Prostate gland (tissue), 2 donors: ENCODE measurements around the gene GPR108.

ENCODE experiments used
- POLR2A ChIP-seq: fragments of 450-650 bp; IDR thresholded peaks from one replicate; pipeline ENCODE4 v1.6.1; 2016; ENCODE audit warnings: antibody characterized with exemption, mild to moderate bottlenecking
- TF ChIP-seq, protein P1 (sequence below), 4 experiments: fragments of 200-600 bp in 2 of 4; fragments of 450-650 bp in 2 of 4; sonication (generic) in 2 of 4; IDR thresholded peaks; 1 replicate in 3 of 4; 2 replicates in 1 of 4; pipeline ENCODE4 v1.5.1; 2016 to 2019; ENCODE audit warnings: antibody characterized with exemption in 4 of 4, mild to moderate bottlenecking in 2 of 4, moderate library complexity in 2 of 4

DNA sequence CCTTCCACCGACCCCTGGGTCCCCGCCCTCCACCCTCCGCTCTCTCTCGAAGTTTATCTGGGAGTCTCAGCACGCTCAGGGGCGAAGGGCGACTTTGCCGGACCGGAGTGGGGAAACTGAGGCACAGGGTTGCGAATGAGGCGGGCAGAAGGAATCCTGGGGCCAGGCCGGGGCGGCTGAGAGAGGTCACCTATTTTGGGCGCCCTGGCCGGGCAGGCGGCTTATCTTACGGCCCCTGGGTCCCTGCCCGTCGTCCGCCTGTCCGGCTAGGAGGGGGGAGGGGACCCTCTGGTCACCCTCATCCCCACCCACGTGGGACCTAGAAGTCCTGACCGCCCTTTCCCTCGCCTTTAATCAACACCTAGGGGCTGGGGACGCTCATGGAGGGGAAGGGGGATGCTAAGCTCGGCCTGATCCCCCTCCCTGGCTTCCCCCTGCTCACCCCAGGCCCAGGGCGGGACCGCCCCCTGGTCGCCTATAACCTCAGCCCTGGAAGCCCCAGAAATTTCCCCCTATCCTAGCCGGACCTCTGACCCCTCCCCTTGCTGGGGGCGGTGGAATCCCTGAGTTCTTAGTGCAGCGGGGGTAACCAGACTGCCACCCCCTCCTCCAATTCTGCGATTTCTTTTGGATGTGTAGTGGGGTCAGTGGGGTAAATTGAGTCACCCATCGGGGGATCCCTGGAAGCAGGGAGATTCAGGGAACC, 2.7 kb upstream of the GPR108 start:
- TF ChIP-seq, protein P1, sequence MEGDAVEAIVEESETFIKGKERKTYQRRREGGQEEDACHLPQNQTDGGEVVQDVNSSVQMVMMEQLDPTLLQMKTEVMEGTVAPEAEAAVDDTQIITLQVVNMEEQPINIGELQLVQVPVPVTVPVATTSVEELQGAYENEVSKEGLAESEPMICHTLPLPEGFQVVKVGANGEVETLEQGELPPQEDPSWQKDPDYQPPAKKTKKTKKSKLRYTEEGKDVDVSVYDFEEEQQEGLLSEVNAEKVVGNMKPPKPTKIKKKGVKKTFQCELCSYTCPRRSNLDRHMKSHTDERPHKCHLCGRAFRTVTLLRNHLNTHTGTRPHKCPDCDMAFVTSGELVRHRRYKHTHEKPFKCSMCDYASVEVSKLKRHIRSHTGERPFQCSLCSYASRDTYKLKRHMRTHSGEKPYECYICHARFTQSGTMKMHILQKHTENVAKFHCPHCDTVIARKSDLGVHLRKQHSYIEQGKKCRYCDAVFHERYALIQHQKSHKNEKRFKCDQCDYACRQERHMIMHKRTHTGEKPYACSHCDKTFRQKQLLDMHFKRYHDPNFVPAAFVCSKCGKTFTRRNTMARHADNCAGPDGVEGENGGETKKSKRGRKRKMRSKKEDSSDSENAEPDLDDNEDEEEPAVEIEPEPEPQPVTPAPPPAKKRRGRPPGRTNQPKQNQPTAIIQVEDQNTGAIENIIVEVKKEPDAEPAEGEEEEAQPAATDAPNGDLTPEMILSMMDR (IDR thresholded peaks at IDR 0.05): no peak
- TF ChIP-seq POLR2A: no peak
